Ramos (cell line): ENCODE data around the gene ZNF366.

ENCODE experiments used
- in situ Hi-C: fragments of 300-500 bp; cut with MboI; formaldehyde crosslinking; loops from one replicate; pipeline ENCODE4 v1.14.3; 2022; ENCODE audit warnings: low sequenced_read_pairs; ENCODE audit not compliant: unreplicated experiment

Gene ZNF366

DNA sequence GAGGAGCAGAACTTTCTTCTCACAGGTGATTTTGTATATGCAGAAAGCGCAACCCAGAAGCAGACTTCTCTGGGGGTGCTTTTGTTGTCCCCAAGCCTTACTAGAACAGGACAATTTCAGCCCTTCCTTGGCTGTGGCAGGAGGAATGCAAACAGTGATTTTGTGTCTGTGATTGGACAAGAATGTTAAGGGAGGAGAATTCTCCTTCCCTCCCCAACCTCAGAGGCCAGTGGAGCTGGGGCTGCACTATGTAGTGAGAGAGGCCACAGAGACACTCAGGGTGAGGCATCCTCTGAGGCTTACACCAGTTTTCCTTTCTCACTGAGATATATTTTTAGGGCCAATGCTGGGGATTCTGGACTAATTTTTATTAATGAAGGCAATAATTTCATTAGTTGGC lies 58.8 kb downstream of the ZNF366 start:
- in situ Hi-C loops = no loop called here

DNA sequence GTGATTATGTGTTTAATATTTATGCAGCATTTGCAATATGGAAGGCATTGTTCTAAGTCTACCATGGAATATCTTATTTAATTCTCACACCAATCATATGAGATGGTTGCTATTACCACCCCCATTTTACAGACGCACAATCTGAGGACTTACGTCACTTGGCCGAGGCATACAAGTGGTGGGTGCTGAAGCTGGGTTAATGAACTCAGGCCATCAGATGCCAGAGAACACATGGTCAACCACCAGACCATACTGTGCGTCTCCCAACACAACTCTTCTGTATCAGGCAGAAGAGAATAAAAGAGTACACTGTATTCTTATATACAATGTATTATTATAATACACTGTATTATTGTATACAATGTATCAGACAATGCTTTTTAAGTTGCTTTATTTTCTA lies 59.5 kb downstream of the ZNF366 start:
- in situ Hi-C loops = no loop called here

DNA sequence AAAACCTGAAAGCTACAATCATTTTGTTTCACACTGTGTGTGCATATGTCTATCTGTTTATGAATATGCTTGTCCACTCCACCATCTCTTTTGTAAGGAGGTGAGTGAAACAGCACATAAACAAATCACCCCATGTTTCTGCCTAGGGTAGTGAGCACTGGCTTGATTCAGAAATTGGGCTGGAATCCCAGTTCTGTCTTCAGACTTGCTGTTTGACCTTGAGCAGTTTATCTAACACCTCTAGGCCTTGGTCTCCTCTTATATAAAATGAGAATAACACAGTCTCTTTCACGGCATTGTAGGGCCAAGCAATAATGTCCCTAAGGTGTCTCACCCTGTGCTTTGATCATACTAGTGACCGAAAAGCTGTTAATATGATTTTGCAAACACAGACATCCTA lies 61.2 kb downstream of the ZNF366 start:
- in situ Hi-C loops = no loop called here

DNA sequence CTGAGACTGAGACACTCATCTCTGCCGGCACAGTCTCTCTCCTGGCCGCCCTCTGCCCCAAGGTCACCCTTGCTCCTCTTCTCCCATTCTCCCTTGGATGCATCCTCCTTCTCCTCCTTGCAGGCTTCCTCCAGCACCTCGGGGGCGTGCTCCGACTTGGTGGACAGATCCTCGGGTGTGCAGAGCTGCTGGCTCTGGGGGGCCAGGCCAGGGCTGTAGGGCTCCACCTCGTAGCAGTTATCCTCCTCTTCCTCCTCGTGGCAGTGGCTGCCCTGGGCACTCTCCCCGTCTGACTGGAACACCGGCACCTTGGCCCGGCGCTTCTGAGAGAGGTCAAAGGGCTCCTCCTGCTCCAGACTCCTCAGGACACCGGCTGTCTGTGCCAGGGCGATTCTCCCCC lies 63.3 kb downstream of the ZNF366 start:
- in situ Hi-C loops = no loop called here

DNA sequence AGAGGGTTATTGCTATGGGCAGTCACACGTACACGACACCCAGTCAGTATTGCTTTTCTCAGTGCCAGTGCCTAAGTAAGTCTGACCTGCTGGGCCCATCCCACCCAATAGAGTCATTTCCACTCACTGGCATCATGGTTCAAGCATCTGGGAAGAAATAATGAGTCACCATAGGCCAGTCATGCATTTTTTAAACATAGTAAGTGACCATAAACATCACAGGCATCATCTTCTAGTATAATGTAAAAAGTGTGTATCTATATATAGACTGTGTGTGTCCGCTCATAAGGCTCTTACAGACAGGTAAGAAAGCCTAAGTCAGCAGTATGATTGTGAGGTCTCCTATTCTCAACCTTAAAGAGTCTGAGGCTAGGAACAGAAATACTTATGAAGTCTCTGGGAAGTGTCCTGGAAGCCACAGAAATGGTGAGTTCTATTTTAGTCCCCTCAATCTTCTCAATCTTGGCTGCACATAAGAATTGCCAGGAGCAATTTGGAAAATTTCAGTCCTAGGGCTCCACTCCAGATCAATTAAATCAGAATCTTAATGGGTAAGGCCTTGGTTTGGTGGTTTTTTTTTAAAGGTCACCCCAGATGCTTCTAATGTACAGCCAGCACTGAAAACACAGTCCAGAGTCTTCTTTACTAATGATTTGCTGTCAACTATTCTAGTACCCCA lies 65.2 kb downstream of the ZNF366 start:
- in situ Hi-C loops = no loop called here

DNA sequence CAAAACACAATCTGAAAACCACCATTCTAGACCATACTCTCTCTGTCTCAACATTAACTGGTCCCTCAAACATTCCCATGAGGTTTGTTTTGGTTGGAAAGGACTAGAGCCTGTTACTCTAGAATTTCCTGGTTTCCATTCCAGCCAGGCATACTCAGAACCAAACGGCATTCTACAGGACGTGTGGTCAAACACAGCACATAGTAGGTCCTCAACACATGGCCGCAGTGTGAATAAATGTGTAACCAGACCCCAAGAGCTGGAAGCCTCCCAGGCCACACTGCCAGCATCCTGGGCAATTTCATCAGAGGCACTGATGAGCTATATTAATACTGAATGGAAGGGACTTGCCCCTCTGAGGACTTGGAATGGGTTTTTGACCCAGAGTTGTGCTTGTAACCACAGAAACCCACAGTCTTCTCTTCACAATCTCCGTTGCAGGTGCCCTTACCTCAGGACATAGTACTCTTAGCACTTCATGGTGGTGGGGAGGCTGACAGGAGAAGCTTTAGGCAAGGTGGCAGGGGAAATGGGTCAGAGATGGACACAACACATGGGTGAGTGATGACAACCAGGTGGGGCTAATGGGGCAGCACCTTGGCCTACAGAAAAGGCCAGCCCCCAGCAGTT lies 66.0 kb downstream of the ZNF366 start:
- in situ Hi-C loops = no loop called here

DNA sequence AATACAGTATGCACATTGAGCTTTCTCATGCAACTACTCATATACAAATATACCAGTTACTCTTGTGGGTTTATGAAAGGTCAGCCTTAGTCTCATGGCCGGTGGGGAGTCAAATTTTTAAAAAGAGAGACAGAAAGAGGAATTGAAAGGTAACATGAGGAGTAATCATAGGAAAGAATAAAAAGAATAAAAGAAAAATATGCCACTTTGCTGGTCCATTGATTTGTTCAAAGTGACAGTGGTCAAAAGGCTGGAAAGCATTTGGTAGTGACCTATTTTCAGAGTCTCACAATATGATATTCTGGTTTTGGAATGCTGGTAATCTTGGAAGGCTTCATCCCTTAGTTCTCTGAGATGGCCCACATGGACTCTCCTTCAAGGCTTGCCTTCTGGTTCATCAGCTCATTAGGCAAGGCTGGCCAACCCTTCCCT lies 67.0 kb downstream of the ZNF366 start:
- in situ Hi-C loops = no loop called here

DNA sequence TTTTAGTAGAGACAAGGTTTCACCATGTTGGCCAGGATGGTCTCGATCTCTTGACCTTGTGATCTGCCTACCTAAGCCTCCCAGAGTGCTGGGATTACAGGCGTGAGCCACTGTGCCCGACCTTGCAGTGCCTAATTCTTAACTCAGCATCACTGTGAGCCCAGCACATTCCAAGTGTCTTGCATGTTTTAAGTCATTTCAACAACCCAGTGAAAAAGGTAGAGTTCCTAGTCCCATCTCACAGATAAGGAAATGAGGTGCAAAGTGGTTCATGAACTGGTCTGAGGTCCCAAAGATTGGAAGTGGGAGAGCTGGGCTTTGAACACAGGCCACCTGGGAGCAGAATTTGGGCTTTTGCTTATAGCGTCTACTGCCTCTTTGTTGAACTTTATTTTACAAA lies 68.0 kb downstream of the ZNF366 start:
- in situ Hi-C loops = no loop called here

DNA sequence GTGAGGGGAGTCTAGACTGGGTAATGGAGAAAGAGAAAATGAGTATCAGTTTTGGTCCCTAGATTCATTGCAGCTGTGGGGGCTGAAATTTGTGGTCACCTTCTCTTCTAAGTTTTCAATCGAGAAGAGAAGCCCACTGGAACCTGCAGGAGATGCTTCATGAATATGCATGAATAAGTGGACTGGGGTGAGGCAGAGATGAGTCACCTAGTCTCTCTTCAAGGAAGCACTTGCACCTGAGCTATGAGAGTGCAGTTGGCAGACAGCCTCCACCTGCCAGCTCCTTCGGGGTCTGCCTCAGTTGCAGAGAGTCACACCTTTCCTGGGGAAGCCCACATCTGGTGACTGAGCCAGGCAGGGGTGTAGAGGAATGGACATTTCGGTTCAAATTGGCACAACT lies 69.1 kb downstream of the ZNF366 start:
- in situ Hi-C loops = no loop called here

DNA sequence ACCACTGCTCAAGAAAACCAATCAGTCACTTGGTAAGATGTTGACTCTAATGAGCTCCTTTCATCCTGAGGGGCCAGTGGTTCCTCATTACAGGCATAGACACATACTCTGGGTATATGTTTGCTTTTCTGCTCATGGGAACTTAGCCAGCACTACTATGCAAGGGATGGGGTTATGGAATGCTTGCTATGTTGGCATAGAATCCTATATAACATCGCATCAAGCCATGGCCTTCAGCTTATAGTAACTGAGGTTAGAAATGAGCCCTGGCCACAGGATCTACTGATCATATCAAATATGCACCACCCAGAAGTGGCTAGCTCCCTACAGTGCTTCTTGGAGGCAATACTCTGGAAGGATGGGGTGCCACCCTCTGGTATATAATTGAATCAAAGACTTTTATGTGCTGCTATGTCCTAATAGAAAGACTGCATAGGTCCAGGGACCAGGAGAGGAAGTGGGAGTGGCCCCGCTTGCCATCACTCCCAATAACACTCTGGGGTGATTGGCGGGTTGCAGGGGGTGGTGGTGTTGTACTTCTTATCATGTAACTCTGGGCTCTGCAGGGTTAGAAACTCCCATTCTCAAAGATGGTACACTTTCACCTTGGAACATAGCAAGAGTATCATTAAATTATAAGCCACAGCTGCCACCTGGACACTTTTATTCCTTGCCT lies 70.3 kb downstream of the ZNF366 start:
- in situ Hi-C loops = no loop called here

DNA sequence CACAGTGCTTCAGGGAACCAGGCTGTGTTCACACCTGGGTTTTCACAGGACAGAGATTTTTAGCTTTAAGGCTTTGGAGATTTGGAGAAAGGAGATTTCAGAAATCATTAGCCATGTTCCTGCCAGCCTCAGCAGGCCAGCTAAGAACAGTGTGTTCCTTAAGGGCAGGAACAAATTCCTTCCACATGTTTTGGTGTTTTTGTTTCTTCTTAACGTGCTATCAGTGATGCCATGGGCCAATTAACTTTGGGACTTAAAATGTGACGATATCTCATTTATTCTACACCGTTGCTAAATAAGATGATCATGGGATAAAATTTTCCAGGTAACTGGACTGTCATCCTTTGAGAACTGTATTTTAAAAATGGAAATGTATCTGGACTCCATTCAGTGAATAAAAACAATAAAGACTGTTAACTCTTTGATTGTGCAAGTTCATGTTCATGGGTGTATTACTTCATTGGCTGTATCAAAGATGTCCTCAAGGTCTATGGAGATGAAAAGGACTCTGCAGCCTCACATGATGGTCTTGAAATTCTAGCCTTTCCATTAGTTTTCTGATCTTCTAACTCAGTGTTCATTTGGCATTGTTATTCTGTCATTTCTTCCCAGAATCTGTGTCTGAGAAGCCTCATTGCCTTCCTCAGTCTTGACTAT lies 72.3 kb downstream of the ZNF366 start:
- in situ Hi-C loops = no loop called here

DNA sequence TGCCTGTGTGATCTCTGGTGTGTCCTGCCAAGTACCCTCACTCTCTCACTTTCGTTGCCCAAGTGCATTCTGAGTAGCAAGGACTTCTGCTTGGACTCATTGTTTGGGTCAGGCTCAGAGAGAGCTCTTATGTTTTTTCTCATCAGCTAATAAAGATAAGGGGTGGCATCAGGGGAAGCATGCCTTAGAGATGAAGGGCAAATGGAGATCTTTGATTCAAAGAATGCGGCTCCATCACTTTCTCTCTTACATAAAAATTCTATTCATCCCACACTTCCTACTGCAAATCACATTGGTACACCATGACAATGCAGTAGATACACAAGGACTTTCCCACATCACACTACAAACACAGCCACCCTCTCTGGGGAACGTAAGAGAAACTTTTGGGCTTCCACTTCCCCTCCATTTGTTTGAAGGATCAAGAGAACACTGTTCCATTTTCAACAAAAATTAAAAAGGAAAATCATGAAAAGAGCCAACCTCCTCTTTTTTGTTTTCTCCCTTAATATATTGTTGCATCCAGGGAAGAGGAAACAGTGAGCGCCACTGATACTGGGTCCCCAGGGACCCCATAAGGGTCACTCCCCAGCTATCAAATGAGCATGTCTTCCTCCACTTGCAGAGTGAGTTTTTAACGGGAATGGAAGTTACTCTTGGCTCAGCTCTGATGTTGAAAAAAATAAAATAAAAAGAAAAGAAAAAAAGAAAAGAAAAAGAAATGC lies 73.0 kb downstream of the ZNF366 start:
- in situ Hi-C loops = no loop called here

DNA sequence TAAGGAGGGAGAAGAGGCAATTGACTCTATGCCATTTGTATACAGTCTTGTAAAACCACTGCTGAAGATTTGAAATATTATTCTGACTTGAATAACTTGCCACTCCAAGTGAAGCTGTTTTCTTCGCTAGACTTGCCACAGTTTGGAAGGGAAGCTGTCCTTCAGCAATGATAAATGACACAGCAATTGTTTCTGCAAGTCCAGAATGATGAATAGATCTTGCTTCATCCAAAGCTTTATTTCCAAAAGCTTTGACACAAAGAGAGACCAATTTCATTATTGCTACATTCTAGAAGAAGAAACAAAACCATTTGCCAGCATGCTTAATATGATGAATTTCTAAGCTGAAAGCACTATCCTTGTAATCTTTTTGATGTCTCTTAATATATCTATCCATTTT lies 73.7 kb downstream of the ZNF366 start:
- in situ Hi-C loops = no loop called here

DNA sequence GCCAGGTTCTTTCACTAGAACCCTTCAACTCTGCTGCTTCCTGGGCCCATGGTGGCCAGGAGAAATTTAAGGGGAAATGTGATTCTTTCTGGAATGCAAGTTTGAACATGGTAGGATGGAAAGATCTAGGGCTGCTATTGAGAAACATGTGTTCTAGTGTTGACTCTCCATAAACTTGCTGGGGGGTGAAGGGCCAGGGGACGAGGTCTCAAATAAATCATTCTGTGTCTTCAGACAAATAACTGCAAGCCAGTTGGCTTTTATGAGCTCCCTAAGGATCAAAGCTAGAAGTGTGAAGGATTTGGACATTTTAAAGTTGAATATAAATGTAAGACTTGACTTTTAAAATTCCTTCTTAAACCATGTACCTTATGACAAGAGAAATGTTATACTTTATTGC lies 78.5 kb downstream of the ZNF366 start:
- in situ Hi-C loops = no loop called here

DNA sequence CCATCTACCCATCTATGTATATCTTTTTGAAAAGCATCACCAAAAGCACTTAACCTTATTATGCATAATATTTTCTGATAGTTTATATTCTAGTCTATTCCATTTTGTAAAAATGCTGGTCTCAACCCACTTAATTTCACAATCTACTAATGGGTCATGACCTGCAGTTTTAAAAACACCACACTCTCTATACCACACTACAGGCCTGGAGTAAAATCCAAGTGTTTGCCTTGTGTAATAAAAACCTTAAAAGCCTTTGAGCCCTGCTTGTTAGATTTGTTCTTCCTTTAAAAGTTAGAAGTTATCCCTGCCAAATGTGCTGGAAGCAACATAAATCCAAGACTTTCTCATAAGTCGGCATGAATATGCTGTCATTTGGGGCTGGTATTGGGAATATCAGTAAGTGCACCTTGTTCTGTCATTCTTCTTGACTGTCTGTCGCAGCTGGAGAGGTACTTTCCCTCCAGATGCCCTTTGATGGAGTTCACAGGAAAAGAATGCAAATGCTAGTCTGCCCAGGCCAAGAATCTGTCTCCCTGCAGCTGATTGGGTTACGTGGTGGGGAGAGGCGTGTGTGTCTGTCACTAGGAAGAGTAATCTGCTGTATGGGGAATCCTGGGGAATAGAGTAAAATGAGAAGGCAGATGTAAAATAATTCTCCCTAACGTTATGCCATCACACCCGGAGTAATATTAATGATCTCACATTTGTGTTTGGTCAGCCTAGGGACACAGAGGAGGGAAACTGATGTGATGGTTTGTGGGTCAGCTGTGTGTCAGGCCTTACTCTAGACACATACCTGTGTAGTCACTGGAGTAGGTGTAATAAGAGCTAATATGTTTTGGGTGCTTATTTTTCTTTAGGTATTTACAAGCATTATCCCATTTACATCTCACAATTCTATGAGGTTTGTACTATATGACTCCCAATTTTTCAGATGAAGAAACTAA lies 79.4 kb downstream of the ZNF366 start:
- in situ Hi-C loops = no loop called here

DNA sequence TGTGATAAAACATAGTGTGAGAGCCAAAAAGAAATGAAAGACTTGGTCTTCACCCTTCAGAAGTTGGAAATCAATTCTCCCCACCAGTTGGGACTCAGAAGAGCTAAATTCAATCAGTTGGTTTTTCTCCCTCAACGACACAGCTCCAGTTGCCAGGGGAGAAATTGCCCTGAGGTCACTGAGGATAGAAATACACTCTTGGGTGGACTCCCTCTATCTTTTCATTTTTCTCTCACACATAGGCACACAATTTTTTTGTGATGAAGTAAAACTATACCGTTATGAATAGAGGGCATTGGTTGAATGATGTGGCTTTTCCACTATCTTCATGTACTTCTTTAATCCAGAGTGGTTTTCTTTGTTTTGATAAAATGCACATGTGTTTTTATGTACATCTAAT lies 80.2 kb downstream of the ZNF366 start:
- in situ Hi-C loops = no loop called here

DNA sequence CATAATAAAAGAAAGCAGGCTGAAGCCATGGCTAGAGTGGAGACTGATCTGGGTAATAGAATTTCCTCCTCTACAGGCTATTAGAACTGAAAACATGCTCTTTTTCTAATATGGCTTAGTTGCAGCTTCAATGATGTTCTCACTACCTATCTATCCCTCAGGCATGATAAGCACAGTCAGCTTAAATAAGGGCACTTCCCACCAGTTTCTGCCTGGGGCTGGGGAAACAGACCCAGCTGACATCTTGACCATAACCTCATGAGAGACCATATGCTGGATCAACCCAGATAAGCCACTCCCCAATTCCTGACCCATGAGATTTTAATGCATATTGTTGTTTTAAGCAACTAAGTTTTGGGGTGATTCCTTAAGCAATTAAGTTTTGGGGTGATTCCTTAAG lies 81.2 kb downstream of the ZNF366 start:
- in situ Hi-C loops = no loop called here

DNA sequence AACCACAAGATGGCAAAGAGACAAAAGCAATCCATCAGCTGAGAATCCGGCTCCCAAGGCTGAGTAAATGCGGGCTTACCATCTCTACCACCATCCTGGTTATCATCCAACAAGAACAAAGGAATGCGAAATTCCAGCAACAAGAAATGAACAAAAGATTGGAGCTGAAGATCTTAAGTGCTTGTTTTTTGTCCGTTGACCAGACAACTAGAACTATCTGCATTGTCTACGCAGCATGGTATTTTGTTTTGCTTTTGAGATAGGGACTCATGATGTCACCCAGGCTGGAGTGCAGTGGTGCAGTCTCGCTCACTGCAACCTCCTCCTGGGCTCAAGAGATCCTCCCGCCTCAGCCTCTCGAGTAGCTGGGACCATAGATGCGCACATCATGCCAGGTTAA lies 88.9 kb downstream of the ZNF366 start:
- in situ Hi-C loops = no loop called here

DNA sequence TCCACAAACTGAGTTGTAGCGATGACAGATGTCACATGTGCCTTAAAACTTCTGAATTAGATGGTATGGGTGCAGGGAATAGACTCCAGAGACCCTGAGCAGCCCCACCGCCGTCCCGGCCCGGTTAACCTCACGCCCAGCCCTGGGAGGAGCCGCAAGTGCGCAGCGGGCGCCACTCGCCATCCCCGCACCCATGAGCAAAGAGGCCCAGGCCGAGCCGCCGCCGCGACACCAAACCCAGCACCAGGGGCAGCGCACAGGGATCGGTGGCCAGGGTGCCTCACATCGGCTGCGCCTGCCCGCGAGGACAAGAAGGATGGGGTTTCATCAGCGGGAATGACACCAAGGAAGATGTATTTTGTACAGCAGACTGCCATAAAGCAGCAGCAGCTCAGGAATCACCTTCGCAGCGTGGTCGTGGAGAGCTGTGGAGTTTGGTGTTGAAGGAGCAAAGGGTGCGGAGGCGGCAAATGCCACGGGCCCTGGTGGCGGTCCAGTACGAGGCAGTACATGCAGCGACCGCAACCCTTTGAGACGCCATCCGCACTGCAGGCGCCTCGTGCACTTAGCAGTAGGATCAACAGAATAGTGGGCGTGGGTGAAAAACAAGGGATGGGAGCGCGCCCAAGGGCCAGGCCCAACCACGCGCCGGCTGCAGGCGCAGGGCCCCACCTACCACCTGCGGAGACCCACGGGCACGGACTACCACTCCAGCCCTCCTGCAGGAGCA lies 89.7 kb downstream of the ZNF366 start:
- in situ Hi-C loops = no loop called here
